GM10248 (cell line): ENCODE data around the gene SULT1C2.

Experiments
- CTCF ChIA-PET: fragments of 300-600 bp; sonication (Branson Sonifier 250); formaldehyde crosslinking; extraction: SDS; loops from one replicate; lab custom pipeline; 2021; ENCODE audit warnings: antibody characterized with exemption; lab: Yijun Ruan, JAX
- POLR2A ChIA-PET: fragments of 350-650 bp; sonication (Branson Sonifier 250); formaldehyde crosslinking; extraction: SDS; loops from one replicate; lab custom pipeline; 2020; ENCODE audit warnings: antibody characterized with exemption; lab: Yijun Ruan, JAX
- DNase-seq: peaks from one replicate; pipeline ENCODE4 v3.0.0; 2012; ENCODE audit errors: extremely low spot score
- TF ChIP-seq, protein P1 (sequence below): IDR thresholded peaks from 2 replicates; pipeline ENCODE4 v1.5.1; 2012; ENCODE audit warnings: mild to moderate bottlenecking, low read depth; ENCODE audit errors: extremely low read depth, missing control alignments, control extremely low read depth

Gene SULT1C2

GRCh38 chr2:108320326-108320922 is 31.7 kb downstream of the SULT1C2 start:
- no peak for DNase-seq
- TF ChIP-seq, protein P1, sequence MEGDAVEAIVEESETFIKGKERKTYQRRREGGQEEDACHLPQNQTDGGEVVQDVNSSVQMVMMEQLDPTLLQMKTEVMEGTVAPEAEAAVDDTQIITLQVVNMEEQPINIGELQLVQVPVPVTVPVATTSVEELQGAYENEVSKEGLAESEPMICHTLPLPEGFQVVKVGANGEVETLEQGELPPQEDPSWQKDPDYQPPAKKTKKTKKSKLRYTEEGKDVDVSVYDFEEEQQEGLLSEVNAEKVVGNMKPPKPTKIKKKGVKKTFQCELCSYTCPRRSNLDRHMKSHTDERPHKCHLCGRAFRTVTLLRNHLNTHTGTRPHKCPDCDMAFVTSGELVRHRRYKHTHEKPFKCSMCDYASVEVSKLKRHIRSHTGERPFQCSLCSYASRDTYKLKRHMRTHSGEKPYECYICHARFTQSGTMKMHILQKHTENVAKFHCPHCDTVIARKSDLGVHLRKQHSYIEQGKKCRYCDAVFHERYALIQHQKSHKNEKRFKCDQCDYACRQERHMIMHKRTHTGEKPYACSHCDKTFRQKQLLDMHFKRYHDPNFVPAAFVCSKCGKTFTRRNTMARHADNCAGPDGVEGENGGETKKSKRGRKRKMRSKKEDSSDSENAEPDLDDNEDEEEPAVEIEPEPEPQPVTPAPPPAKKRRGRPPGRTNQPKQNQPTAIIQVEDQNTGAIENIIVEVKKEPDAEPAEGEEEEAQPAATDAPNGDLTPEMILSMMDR: no peak
- ChIA-PET POLR2A (no interaction called here), CTCF (no interaction called here)

GRCh38 chr2:108323619-108324018 is 34.9 kb downstream of the SULT1C2 start:
- ChIA-PET POLR2A (no interaction called here), CTCF (no interaction called here)
- DNase-seq: no peak
- TF ChIP-seq, protein P1: no peak

GRCh38 chr2:108324531-108325255 is 36.0 kb downstream of the SULT1C2 start:
- TF ChIP-seq, protein P1: no peak
- POLR2A ChIA-PET: no interaction called here
- CTCF ChIA-PET: interaction anchor here (0.7 kb wide), 1 partner anchor 10 kb away, joined by 3 read pairs; no protein-coding TSS in a partner anchor
- DNase-seq: no peak

DNA sequence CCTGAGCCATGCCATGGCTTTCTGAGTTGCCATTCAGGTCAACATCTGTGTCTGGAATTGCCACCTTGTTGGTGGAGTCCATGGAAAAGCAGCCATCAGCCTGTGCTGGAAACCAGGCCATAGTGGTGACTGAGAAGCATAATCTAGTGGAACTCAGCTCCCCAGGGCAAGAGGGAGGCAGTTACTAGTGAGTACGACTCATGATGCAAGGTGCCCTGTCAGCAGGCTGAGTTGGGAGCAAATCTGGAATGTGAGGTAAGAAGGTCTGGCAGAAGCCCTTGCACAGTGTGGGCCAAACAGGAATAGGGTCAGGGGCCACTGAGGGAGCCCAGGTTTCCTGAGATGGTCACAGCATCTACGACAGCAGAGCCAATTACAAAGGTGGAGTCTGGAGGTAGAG is 37.1 kb downstream of the SULT1C2 start:
- POLR2A ChIA-PET: no interaction called here
- CTCF ChIA-PET: no interaction called here
- TF ChIP-seq, protein P1: no peak
- DNase-seq: no peak

DNA sequence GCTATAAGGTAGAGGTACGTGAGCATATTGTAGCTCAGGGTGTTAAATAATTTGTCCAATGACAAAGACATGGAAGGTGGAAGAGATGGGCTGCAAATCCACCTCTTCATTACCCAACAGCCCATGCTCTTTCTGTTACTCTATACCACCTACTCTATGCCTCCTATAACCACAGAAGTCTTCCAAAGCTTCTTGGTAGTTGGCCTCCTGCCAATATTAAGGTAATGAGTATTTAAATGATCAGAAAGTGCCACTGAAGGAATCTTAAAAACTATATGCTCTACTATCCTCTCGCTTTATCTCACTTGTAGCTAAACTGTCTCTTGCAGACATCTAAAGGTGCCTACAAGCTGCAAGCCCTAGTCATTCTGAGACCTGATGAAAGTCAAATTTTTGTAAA is 41.1 kb downstream of the SULT1C2 start:
- CTCF ChIA-PET: no interaction called here
- no peak for DNase-seq
- TF ChIP-seq, protein P1: no peak
- POLR2A ChIA-PET: no interaction called here

DNA sequence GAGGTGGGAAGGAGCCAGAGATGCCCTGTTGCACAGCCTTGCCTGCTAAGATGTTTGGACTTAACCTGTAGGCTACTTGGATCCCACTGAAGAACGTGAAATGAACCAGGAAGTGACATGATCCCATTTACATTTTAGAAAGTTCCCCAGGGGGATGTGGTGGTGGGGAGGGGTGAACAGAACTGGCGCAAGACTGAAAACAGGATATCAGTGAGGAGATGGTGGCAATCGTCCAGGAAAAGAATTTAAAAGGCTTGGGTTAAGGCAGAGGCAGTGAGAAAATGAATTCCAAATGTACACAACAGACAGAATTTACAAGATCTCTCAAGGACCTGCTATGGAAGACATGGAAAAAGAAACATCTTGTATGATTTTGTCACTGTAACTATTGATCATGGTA is 42.3 kb downstream of the SULT1C2 start:
- TF ChIP-seq, protein P1: no peak
- POLR2A ChIA-PET: no interaction called here
- DNase-seq: no peak
- CTCF ChIA-PET: no interaction called here
